C4-2B (cell line): Measurements from ENCODE around the gene IQUB.

ENCODE experiments used
- CTCF ChIP-seq: fragments of 450-650 bp; conservative IDR thresholded peaks from 2 replicates; pipeline ENCODE4 v1.5.1; 2017; ENCODE audit warnings: mild to moderate bottlenecking
- ZFX ChIP-seq: fragments of 450-650 bp; IDR thresholded peaks from 2 replicates; pipeline ENCODE4 v1.6.1; 2017

GRCh38 chr7:123432601-123433000 lies 101.8 kb downstream of the IQUB start:
- no peak for TF ChIP-seq CTCF
- no peak for TF ChIP-seq ZFX
